K562 (cell line): Measurements from ENCODE around the gene AP1M1. TPM values are rescaled to one million over a fixed set of nuclear protein-coding genes. Genes with fewer than 3 reads are reported as not detected.

Experiments
- ATAC-seq: fragments of 200-7000 bp; cut with Tn5 transposase; 3 replicates; pipeline ENCODE4 v1.9.1; 2020; ENCODE audit warnings: moderate library complexity
- BruUV-seq: library from RNA; stranded (reverse); fragments of 400-500 nt; replicated peaks from 2 replicates; lab custom pipeline; 2021; lab: Mats Ljungman, UMichigan
- CTCF ChIA-PET: fragments of 300-600 bp; formaldehyde crosslinking; extraction: SDS; loops from one replicate; lab custom pipeline; 2021; ENCODE audit warnings: low intra/inter-chr PET ratio; lab: Yijun Ruan, JAX
- POLR2A ChIA-PET: fragments of 300-600, 350-650 bp; sonication (Branson Sonifier 250); formaldehyde crosslinking; extraction: SDS; loops from one replicate; lab custom pipeline; 2021; ENCODE audit warnings: antibody characterized with exemption, inconsistent platforms; lab: Yijun Ruan, JAX
- DNase-seq, 4 experiments: peaks; one replicate each; pipeline versions ENCODE4 v3.0.0 to v3.0.0-alpha.2; 2011 to 2018; ENCODE audit warnings: low spot score in 3 of 4, mixed read lengths in 3 of 4; ENCODE audit errors: extremely low read depth in 1 of 4
- FAIRE-seq: peaks from 2 replicates; lab custom pipeline; 2011; peaks lifted over from hg19 to GRCh38; lab: Jason Lieb, UNC
- H2AFZ ChIP-seq: 2 replicates; pipeline ENCODE4 v1.6.0; 2011; ENCODE audit warnings: low read depth, low read length, control low read depth, inconsistent platforms
- H3K27ac ChIP-seq: fragments of 200-600 bp; 3 replicates; pipeline ENCODE4 v1.8.0; 2011; ENCODE audit warnings: low read depth, mild to moderate bottlenecking, control low read depth, inconsistent platforms, low read length, moderate library complexity, mixed read lengths; ENCODE audit errors: extremely low read depth
- H3K27me3 ChIP-seq, 2 experiments: fragments of 300-600 bp in 1 of 2; 2 replicates in 1 of 2; 3 replicates in 1 of 2; pipeline versions ENCODE4 v1.6.0 to v1.8.0; 2011; ENCODE audit warnings: inconsistent platforms in 2 of 2, low read length in 2 of 2, mild to moderate bottlenecking in 1 of 2, mixed read lengths in 1 of 2, moderate library complexity in 1 of 2; ENCODE audit not compliant: control insufficient read depth in 2 of 2, insufficient read depth in 2 of 2
- H3K36me3 ChIP-seq: fragments of 300-600 bp; 3 replicates; pipeline ENCODE4 v1.8.0; 2011; ENCODE audit warnings: mild to moderate bottlenecking, low read length, inconsistent platforms; ENCODE audit not compliant: control insufficient read depth, insufficient read depth
- H3K4me1 ChIP-seq, 2 experiments: fragments of 200-600 bp in 1 of 2; replicated peaks in 1 of 2; 2 replicates in 1 of 2; 3 replicates in 1 of 2; pipeline versions ENCODE4 v1.5.1 to v1.8.0; 2011; ENCODE audit warnings: inconsistent platforms in 2 of 2, low read length in 2 of 2, mild to moderate bottlenecking in 1 of 2, mixed read lengths in 1 of 2, moderate library complexity in 1 of 2; ENCODE audit not compliant: control insufficient read depth in 2 of 2, insufficient read depth in 2 of 2
- H3K4me2 ChIP-seq: 2 replicates; pipeline ENCODE4 v1.6.1; 2011; ENCODE audit warnings: low read length, control low read depth, inconsistent platforms, mixed read lengths; ENCODE audit not compliant: insufficient read depth
- H3K4me3 ChIP-seq: fragments of 200-600 bp; sonication (generic), shearing (Covaris generic); 2 replicates; pipeline ENCODE4 v1.5.1; 2016; ENCODE audit warnings: control low read depth, inconsistent platforms
- H3K79me2 ChIP-seq: fragments of 200-600 bp; 3 replicates; pipeline ENCODE4 v1.8.0; 2011; ENCODE audit warnings: low read length, inconsistent platforms; ENCODE audit not compliant: control insufficient read depth, insufficient read depth
- H3K9ac ChIP-seq, 2 experiments: 2 replicates each; pipeline versions ENCODE4 v1.6.0 to v1.6.1; 2011; ENCODE audit warnings: low read depth in 2 of 2, low read length in 2 of 2, control low read depth in 1 of 2, inconsistent platforms in 1 of 2, mild to moderate bottlenecking in 1 of 2, mixed read lengths in 1 of 2; ENCODE audit not compliant: insufficient read depth in 1 of 2
- H3K9me1 ChIP-seq: one replicate; pipeline ENCODE4 v1.6.0; 2011; ENCODE audit warnings: inconsistent platforms, mild to moderate bottlenecking, low read length, moderate library complexity; ENCODE audit not compliant: control insufficient read depth, insufficient read depth
- H3K9me3 ChIP-seq: replicated peaks from 2 replicates; pipeline ENCODE4 v1.5.1; 2011; ENCODE audit warnings: low read depth, low read length, inconsistent platforms; ENCODE audit not compliant: control insufficient read depth, insufficient read depth
- H4K20me1 ChIP-seq: replicated peaks from 2 replicates; pipeline ENCODE4 v1.6.1; 2011; ENCODE audit warnings: low read length, inconsistent platforms, mixed read lengths; ENCODE audit not compliant: control insufficient read depth, insufficient read depth
- BCOR ChIP-seq: fragments of 450-650 bp; IDR thresholded peaks from 2 replicates; pipeline ENCODE4 v1.6.1; 2016
- BRF1 ChIP-seq: IDR thresholded peaks from 3 replicates; pipeline ENCODE4 v1.6.1; 2011; ENCODE audit warnings: borderline replicate concordance, mild to moderate bottlenecking; ENCODE audit not compliant: insufficient read length; ENCODE audit errors: extremely low read depth
- CTCF ChIP-seq, 3 experiments: IDR thresholded peaks in 2 of 3; conservative IDR thresholded peaks in 1 of 3; 2 replicates each; pipeline ENCODE4 v1.5.1; 2011 to 2012; ENCODE audit warnings: low read length in 3 of 3, mild to moderate bottlenecking in 3 of 3, control low read depth in 2 of 3, improper control_type of control experiment in 1 of 3, inconsistent platforms in 1 of 3, low read depth in 1 of 3, mixed read lengths in 1 of 3, moderate library complexity in 1 of 3; ENCODE audit not compliant: insufficient read depth in 2 of 3
- HDAC8 ChIP-seq: fragments of 450-650 bp; IDR thresholded peaks from 2 replicates; pipeline ENCODE4 v1.6.1; 2016; ENCODE audit warnings: mild to moderate bottlenecking, missing genetic modification characterization, moderate library complexity, missing compliant biosample characterization
- MAFK ChIP-seq: IDR thresholded peaks from 2 replicates; pipeline ENCODE4 v1.6.1; 2011; ENCODE audit warnings: low read length, improper control_type of control experiment
- MBD1 ChIP-seq: fragments of 250-450 bp; sonication (Bioruptor Pico); IDR thresholded peaks from 2 replicates; pipeline ENCODE4 v1.8.0; 2022; ENCODE audit warnings: inconsistent platforms
- MLLT1 ChIP-seq, 2 experiments: fragments of 450-650 bp; IDR thresholded peaks; 2 replicates each; pipeline ENCODE4 v1.6.1; 2016
- MTA2 ChIP-seq: fragments of 450-650 bp; IDR thresholded peaks from 2 replicates; pipeline ENCODE4 v1.6.1; 2016; ENCODE audit warnings: low read depth
- STAT5B ChIP-seq: fragments of 250-450 bp; sonication (Bioruptor Pico); IDR thresholded peaks from 2 replicates; pipeline ENCODE4 v1.8.0; 2021; ENCODE audit warnings: mild to moderate bottlenecking, inconsistent platforms
- ZBTB33 ChIP-seq: sonication (generic); formaldehyde crosslinking; IDR thresholded peaks from 2 replicates; pipeline ENCODE4 v1.8.1; 2023; ENCODE audit warnings: mild to moderate bottlenecking, missing genetic modification reagents
- ZNF121 ChIP-seq: sonication (generic); formaldehyde crosslinking; conservative IDR thresholded peaks from 2 replicates; pipeline ENCODE4 v1.8.0; 2022; ENCODE audit warnings: missing genetic modification reagents
- ZNF384 ChIP-seq: IDR thresholded peaks from 2 replicates; pipeline ENCODE4 v1.6.1; 2012; ENCODE audit warnings: low read depth, low read length, improper control_type of control experiment
- WGBS: fragments of 100-300 bp; shearing (Covaris generic); methylation state at CpG from one replicate; pipeline ENCODE4 v1.1.6; 2016; ENCODE audit warnings: low coverage, mixed read lengths; ENCODE audit not compliant: insufficient coverage; ENCODE audit errors: missing lambda C conversion rate; 5-methylcytosine and 5-hydroxymethylcytosine counted together
- in situ Hi-C: fragments of 300-500 bp; cut with MboI; formaldehyde crosslinking; loops from 4 replicates; pipeline ENCODE4 v1.15.0; 2018; ENCODE audit warnings: inconsistent platforms, mixed read lengths
- intact Hi-C: fragments of 100-400 bp; cut with micrococcal nuclease; formaldehyde crosslinking; loops from 2 replicates; pipeline ENCODE4 v1.14.2; 2022
- polyA plus RNA-seq, 8 experiments: library from polyadenylated mRNA; depleted of rRNA in 4 of 8; stranded (reverse) in 5 of 8; unstranded in 3 of 8; fragments of >200 nt; fragmentation: Nextera tagmentation in 2 of 8; fragmentation: Illumina TruSeq in 1 of 8; extraction: Ambion mirVana in 2 of 8; extraction: Trizol in 1 of 8; gene quantifications; 2 replicates each; pipeline versions ENCODE4 v1.2.1 to v1.2.3, GENCODE V29; 2011 to 2014; ENCODE audit warnings: inconsistent platforms in 1 of 8, missing spikeins in 1 of 8
- total RNA-seq, 7 experiments: library from RNA; depleted of rRNA in 6 of 7; stranded (reverse); fragments of >200 nt in 6 of 7; fragmentation: Illumina TruSeq in 2 of 7; extraction: Trizol in 2 of 7; gene quantifications; 2 replicates each; pipeline versions ENCODE4 v1.2.1 to v1.2.3, GENCODE V29; 2011 to 2021; ENCODE audit warnings: low replicate concordance in 1 of 7

The AP1M1 gene
- total and polyA plus RNA-seq, 9 of the 15 experiments (the other 6 are each of a cell fraction or from before 2014, with no cell fraction given): 0.87 to 56.2 (median 29.1) TPM

- POLR2A ChIA-PET: interaction anchor here (0.6 to 2.9 kb wide), 8 partner anchors 10 to 756 kb away, joined by 3 to 15 read pairs (median 4); partner anchors contain the start of genes AP1M1 and RAB8A
Measured at GRCh38 chr19:16184665-16185122, 13.0 kb upstream of the AP1M1 start.

More at GRCh38 chr19:16184665-16185122, 13.0 kb upstream of the AP1M1 start:
- Histone ChIP-seq H3K36me3 (peaks cover 19% of the 10 kb centered on the region; the same call in 2 of the 3 replicates), H3K9me1 (peaks cover 3% of the 10 kb centered on the region), H3K79me2 (peaks cover 17% of the 10 kb centered on the region), H3K4me2 (peak overlapping the region; percentile 69), H3K27ac (peak overlapping the region; percentile 9; the same call in 1 of the 3 replicates), H3K27me3 (peaks cover 0 to 3% of the 10 kb centered on the region in 2 experiments; a peak in 1 of 5 replicates), H3K9ac (peak overlapping the region in 1 of 2 experiments; percentile 36; a peak in 1 of 4 replicates), H3K9me3 (no peaks in the 10 kb centered on the region), H2AFZ (peak overlapping the region; percentile 84), H3K4me1 (peaks cover 0 to 16% of the 10 kb centered on the region in 2 experiments; a peak in 3 of 5 replicates), H4K20me1 (no peaks in the 10 kb centered on the region; the same call in 1 of the 2 replicates), H3K4me3 (peak overlapping the region; percentile 92; the same call in 1 of the 2 replicates)
- BruUV-seq: TSS peak; percentile 94
- WGBS: 54% methylated on average over 18 of the region's 18 CpGs
- DNase-seq: no peak
- intact Hi-C loops (loop anchor here (10.0 kb wide), 1 partner anchor 340 kb away; no protein-coding TSS in a partner anchor), in situ Hi-C loops (loop anchor here (5.0 kb wide), 2 partner anchors 142 to 557 kb away; no protein-coding TSS in a partner anchor)
- FAIRE-seq: no peak
- TF ChIP-seq BRF1 (no peak), BCOR (peak; percentile 35; the same call in 1 of the 2 replicates), MAFK (0 out of 2 replicates have a peak, but pooled peaks have one; percentile 0), HDAC8 (tag) (no peak), ZNF121 (peak; percentile 95), CTCF (IDR thresholded peaks at IDR 0.05 in 2 of 3, conservative IDR thresholded peaks at IDR 0.05 in 1 of 3; ENCODE audit: insufficient read depth in 2 of 3, low read depth in 1 of 3, low read length in 3 of 3) (no peak), ZNF384 (0 out of 2 replicates have a peak, but pooled peaks have one; percentile 20), STAT5B (no peak), MBD1 (CRISPR knock-in tag) (0 out of 2 replicates have a peak, but pooled peaks have one; percentile 21), MLLT1 (IDR thresholded peaks at IDR 0.05) (peak in 1 of 2 experiments; percentile 37; a peak in 1 of 4 replicates), ZBTB33 (peak; percentile 78; the same call in 1 of the 2 replicates), MTA2 (no peak)
- no peak for ATAC-seq
- CTCF ChIA-PET: interaction anchor here (0.8 to 1.7 kb wide), 3 partner anchors 118 to 555 kb away, joined by 4 to 5 read pairs (median 4); no protein-coding TSS in a partner anchor
